IMR-90 (cell line): Measurements from ENCODE around the gene ACTN2. TPM values are rescaled to one million over a fixed set of nuclear protein-coding genes. Genes with fewer than 3 reads are reported as not detected.

Experiments used
- ATAC-seq: fragments of 200-7000 bp; cut with Tn5 transposase; 2 replicates; pipeline ENCODE4 v1.9.1; 2020; ENCODE audit warnings: low read depth, mild to moderate bottlenecking, moderate library complexity
- BruUV-seq: library from RNA; stranded (reverse); fragments of 400-500 nt; replicated peaks from 2 replicates; lab custom pipeline; 2021; lab: Mats Ljungman, UMichigan
- CTCF ChIA-PET: fragments of 300-600 bp; formaldehyde crosslinking; extraction: SDS; loops from one replicate; lab custom pipeline; 2021; ENCODE audit warnings: antibody characterized with exemption; lab: Yijun Ruan, JAX
- POLR2A ChIA-PET: fragments of 300-600 bp; sonication (Branson Sonifier 250); formaldehyde crosslinking; loops from one replicate; lab custom pipeline; 2022; ENCODE audit warnings: antibody characterized with exemption; ENCODE audit not compliant: unreplicated experiment; lab: Charles Lee
- DNase-seq: peaks from one replicate; pipeline ENCODE4 v3.0.0; 2013
- H2AFZ ChIP-seq: replicated peaks from 2 replicates; pipeline ENCODE3; 2013; ENCODE audit warnings: low read length, mild to moderate bottlenecking; ENCODE audit not compliant: poor library complexity
- H2AK5ac ChIP-seq: 2 replicates; pipeline ENCODE4 v1.6.1; 2013; ENCODE audit warnings: low read depth, low read length, inconsistent platforms
- H2AK9ac ChIP-seq: replicated peaks from 2 replicates; pipeline ENCODE3; 2013; ENCODE audit warnings: mild to moderate bottlenecking, low read depth, low read length, moderate library complexity; ENCODE audit not compliant: poor library complexity
- H2BK120ac ChIP-seq: 2 replicates; pipeline ENCODE4 v1.6.1; 2013; ENCODE audit warnings: low read depth, low read length, inconsistent platforms
- H2BK15ac ChIP-seq: 3 replicates; pipeline ENCODE4 v1.6.1; 2013; ENCODE audit warnings: low read depth, low read length, inconsistent platforms
- H2BK20ac ChIP-seq: 2 replicates; pipeline ENCODE4 v1.6.1; 2013; ENCODE audit warnings: low read depth, mild to moderate bottlenecking, inconsistent platforms, low read length, moderate library complexity
- H2BK5ac ChIP-seq: 2 replicates; pipeline ENCODE4 v1.6.1; 2013; ENCODE audit warnings: mild to moderate bottlenecking, low read depth, low read length, inconsistent platforms; ENCODE audit not compliant: poor library complexity, severe bottlenecking
- H3K14ac ChIP-seq: replicated peaks from 2 replicates; pipeline ENCODE4 v1.6.1; 2013; ENCODE audit warnings: low read depth, low read length, inconsistent platforms
- H3K18ac ChIP-seq: 2 replicates; pipeline ENCODE4 v1.6.1; 2013; ENCODE audit warnings: low read depth, low read length, control low read depth
- H3K23ac ChIP-seq: 2 replicates; pipeline ENCODE4 v1.6.1; 2013; ENCODE audit warnings: low read depth, low read length, inconsistent platforms
- H3K27ac ChIP-seq: 2 replicates; pipeline ENCODE4 v1.5.1; 2013; ENCODE audit warnings: mild to moderate bottlenecking, control low read depth, low read length; ENCODE audit not compliant: insufficient read depth
- H3K27me3 ChIP-seq: 2 replicates; pipeline ENCODE4 v1.6.1; 2013; ENCODE audit warnings: low read length; ENCODE audit not compliant: control insufficient read depth, insufficient read depth
- H3K36me3 ChIP-seq: 2 replicates; pipeline ENCODE4 v1.6.1; 2013; ENCODE audit warnings: low read length, mixed read lengths; ENCODE audit not compliant: control insufficient read depth, insufficient read depth
- H3K4ac ChIP-seq: 2 replicates; pipeline ENCODE4 v1.6.1; 2013; ENCODE audit warnings: low read depth, low read length, inconsistent platforms
- H3K4me1 ChIP-seq: 2 replicates; pipeline ENCODE4 v1.6.1; 2013; ENCODE audit warnings: low read length, mixed read lengths; ENCODE audit not compliant: control insufficient read depth, insufficient read depth
- H3K4me2 ChIP-seq: 2 replicates; pipeline ENCODE4 v1.6.1; 2013; ENCODE audit warnings: low read depth, mild to moderate bottlenecking, control low read depth, low read length, moderate library complexity
- H3K4me3 ChIP-seq: 2 replicates; pipeline ENCODE4 v1.5.1; 2013; ENCODE audit warnings: low read depth, mild to moderate bottlenecking, control low read depth, low read length, moderate library complexity; ENCODE audit not compliant: insufficient read depth
- H3K56ac ChIP-seq: 2 replicates; pipeline ENCODE4 v1.6.1; 2013; ENCODE audit warnings: low read length, inconsistent platforms; ENCODE audit not compliant: insufficient read depth; ENCODE audit errors: extremely low read depth
- H3K79me1 ChIP-seq, 2 experiments: 2 replicates each; pipeline ENCODE4 v1.6.1; 2013; ENCODE audit warnings: low read length in 2 of 2, inconsistent platforms in 1 of 2, low read depth in 1 of 2
- H3K9ac ChIP-seq: 2 replicates; pipeline ENCODE4 v1.6.1; 2013; ENCODE audit warnings: low read depth, low read length, control low read depth
- H3K9me1 ChIP-seq: 2 replicates; pipeline ENCODE4 v1.6.1; 2013; ENCODE audit warnings: low read length, inconsistent platforms; ENCODE audit not compliant: insufficient read depth
- H3K9me3 ChIP-seq: 2 replicates; pipeline ENCODE4 v1.6.1; 2013; ENCODE audit warnings: low read length; ENCODE audit not compliant: control insufficient read depth, insufficient read depth
- H4K20me1 ChIP-seq: 2 replicates; pipeline ENCODE4 v1.6.1; 2013; ENCODE audit warnings: low read length, inconsistent platforms; ENCODE audit not compliant: insufficient read depth
- H4K5ac ChIP-seq: 2 replicates; pipeline ENCODE4 v1.6.1; 2013; ENCODE audit warnings: mild to moderate bottlenecking, low read depth, low read length, control low read depth
- H4K8ac ChIP-seq, 2 experiments: 2 replicates each; pipeline ENCODE4 v1.6.1; 2013; ENCODE audit warnings: low read depth in 2 of 2, low read length in 2 of 2, control low read depth in 1 of 2, inconsistent platforms in 1 of 2
- H4K91ac ChIP-seq: 2 replicates; pipeline ENCODE4 v1.6.1; 2013; ENCODE audit warnings: low read depth, low read length, inconsistent platforms; ENCODE audit not compliant: insufficient read depth
- BHLHE40 ChIP-seq: fragments of 150-350 bp; IDR thresholded peaks from 2 replicates; pipeline ENCODE4 v1.6.1; 2016; ENCODE audit warnings: mild to moderate bottlenecking, low read depth, low read length
- CHD1 ChIP-seq: IDR thresholded peaks from 2 replicates; pipeline ENCODE4 v1.6.1; 2012; ENCODE audit warnings: low read depth, low read length, improper control_type of control experiment
- CTCF ChIP-seq: conservative IDR thresholded peaks from 2 replicates; pipeline ENCODE4 v1.5.1; 2012; ENCODE audit warnings: mild to moderate bottlenecking, low read depth, low read length, improper control_type of control experiment
- ELK1 ChIP-seq: fragments of 150-350 bp; IDR thresholded peaks from 2 replicates; pipeline ENCODE4 v1.6.1; 2016; ENCODE audit warnings: low read depth, mild to moderate bottlenecking, low read length, moderate library complexity, borderline replicate concordance
- FOS ChIP-seq: fragments of 150-350 bp; IDR thresholded peaks from 2 replicates; pipeline ENCODE4 v1.6.1; 2016; ENCODE audit warnings: low read depth, low read length
- MAFK ChIP-seq: IDR thresholded peaks from 2 replicates; pipeline ENCODE4 v1.6.1; 2012; ENCODE audit warnings: low read depth, low read length, improper control_type of control experiment
- MAZ ChIP-seq: IDR thresholded peaks from 2 replicates; pipeline ENCODE4 v1.6.1; 2012; ENCODE audit warnings: low read depth, mild to moderate bottlenecking, low read length, improper control_type of control experiment, moderate library complexity, borderline replicate concordance
- MXI1 ChIP-seq: IDR thresholded peaks from 2 replicates; pipeline ENCODE4 v1.6.1; 2012; ENCODE audit warnings: low read depth, mild to moderate bottlenecking, low read length, moderate library complexity, borderline replicate concordance
- NFE2L2 ChIP-seq: fragments of 150-350 bp; IDR thresholded peaks from 2 replicates; pipeline ENCODE4 v1.6.1; 2016; ENCODE audit warnings: low read depth, mild to moderate bottlenecking, low read length
- POLR2A ChIP-seq: IDR thresholded peaks from 2 replicates; pipeline ENCODE4 v1.6.1; 2012; ENCODE audit warnings: mild to moderate bottlenecking, low read depth, low read length
- RAD21 ChIP-seq: IDR thresholded peaks from 2 replicates; pipeline ENCODE4 v1.6.1; 2012; ENCODE audit warnings: low read length, improper control_type of control experiment
- RCOR1 ChIP-seq: IDR thresholded peaks from 2 replicates; pipeline ENCODE4 v1.6.1; 2012; ENCODE audit warnings: mild to moderate bottlenecking, low read length, improper control_type of control experiment; ENCODE audit not compliant: insufficient replicate concordance
- RFX5 ChIP-seq: IDR thresholded peaks from 2 replicates; pipeline ENCODE4 v1.8.0; 2012; ENCODE audit warnings: low read depth, mild to moderate bottlenecking, low read length, moderate library complexity
- USF2 ChIP-seq: fragments of 150-350 bp; IDR thresholded peaks from 2 replicates; pipeline ENCODE4 v1.6.1; 2017; ENCODE audit warnings: mild to moderate bottlenecking, antibody characterized with exemption, low read length, low read depth
- WGBS, 2 experiments: methylation state at CpG; one replicate each; pipeline versions ENCODE4 v1.1.5 to v1.1.7; 2013; ENCODE audit warnings: missing lambda C conversion rate in 2 of 2; ENCODE audit not compliant: insufficient read length in 1 of 2; ENCODE audit errors: extremely low coverage in 2 of 2; 5-methylcytosine and 5-hydroxymethylcytosine counted together
- dilution Hi-C: fragments of 300-500 bp; cut with HindIII; formaldehyde crosslinking; loops from one replicate; pipeline ENCODE4 v1.14.3; 2018; ENCODE audit warnings: low sequenced_read_pairs; ENCODE audit not compliant: unreplicated experiment
- in situ Hi-C: fragments of 300-500 bp; cut with MboI; formaldehyde crosslinking; loops from 3 replicates; pipeline ENCODE4 v1.14.3; 2019; ENCODE audit warnings: low sequenced_read_pairs, inconsistent platforms, mixed read lengths
- intact Hi-C: fragments of 100-400 bp; cut with micrococcal nuclease; formaldehyde crosslinking; loops from 2 replicates; pipeline ENCODE4 v1.10.0; 2022
- polyA plus RNA-seq, 3 experiments: library from polyadenylated mRNA; depleted of rRNA; stranded (reverse); fragments of >200 nt; gene quantifications; 2 replicates each; pipeline ENCODE4 v1.2.3, GENCODE V29; 2012; ENCODE audit warnings: low replicate concordance in 1 of 3
- total RNA-seq: library from RNA; depleted of rRNA; stranded (reverse); fragments of >200 nt; gene quantifications from 2 replicates; pipeline ENCODE4 v1.2.3, GENCODE V29; 2012

The ACTN2 gene
- total and polyA plus RNA-seq, 2 of the 4 experiments (the other 2 are of a cell fraction): under 0.01 TPM; not detected in 1

- no peak overlapping the region for H4K5ac ChIP-seq
- H3K23ac ChIP-seq: no peak overlapping the region
- no peak overlapping the region for H2BK5ac ChIP-seq
- ATAC-seq (no peak), DNase-seq (no peak)
- no peaks in the 10 kb centered on the region for H3K36me3 ChIP-seq
- H3K9me3 ChIP-seq: no peaks in the 10 kb centered on the region
- H2AFZ ChIP-seq: no peak overlapping the region
- H4K91ac ChIP-seq: no peak overlapping the region
- no CpG with 5 or more reads among the region's 3 CpGs for WGBS, 2 experiments
- H2BK20ac ChIP-seq: no peak overlapping the region
- H4K8ac ChIP-seq: no peak overlapping the region
- BruUV-seq: no TSS peak
- TF ChIP-seq ELK1 (no peak), USF2 (no peak), BHLHE40 (no peak), RAD21 (no peak), RCOR1 (no peak), NFE2L2 (no peak), CTCF (no peak), RFX5 (no peak), CHD1 (no peak), MXI1 (no peak), MAZ (no peak), MAFK (no peak), FOS (no peak), POLR2A (no peak)
- intact Hi-C loops: no loop called here
- H2BK120ac ChIP-seq: no peak overlapping the region
- ChIA-PET POLR2A (no interaction called here), CTCF (no interaction called here)
- H3K14ac ChIP-seq: no peak overlapping the region
- H3K4me2 ChIP-seq: no peak overlapping the region
- in situ Hi-C loops: no loop called here
- H3K27ac ChIP-seq: no peak overlapping the region
- H3K4ac ChIP-seq: no peak overlapping the region
- H3K27me3 ChIP-seq: no peaks in the 10 kb centered on the region
- no peak overlapping the region for H3K56ac ChIP-seq
- H3K18ac ChIP-seq: no peak overlapping the region
- H4K20me1 ChIP-seq: no peaks in the 10 kb centered on the region
- H3K9me1 ChIP-seq: no peaks in the 10 kb centered on the region
- H2BK15ac ChIP-seq: no peak overlapping the region
- H2AK5ac ChIP-seq: no peak overlapping the region
- no peak overlapping the region for H3K4me3 ChIP-seq
- H2AK9ac ChIP-seq: no peak overlapping the region
- dilution Hi-C loops: no loop called here
- H3K79me1 ChIP-seq: no peaks in the 10 kb centered on the region
- no peak overlapping the region for H3K9ac ChIP-seq
- no peaks in the 10 kb centered on the region for H3K4me1 ChIP-seq
Measured at GRCh38 chr1:236677641-236678235, 8.6 kb upstream of the ACTN2 start.
